Measurements from ENCODE around the gene ZC4H2.
"Not testable (repeated sequence)": the region's sequence is repeated elsewhere in the genome, so short reads cannot be mapped to it uniquely, and the experiment has no call there.

Gene ZC4H2, protein sequence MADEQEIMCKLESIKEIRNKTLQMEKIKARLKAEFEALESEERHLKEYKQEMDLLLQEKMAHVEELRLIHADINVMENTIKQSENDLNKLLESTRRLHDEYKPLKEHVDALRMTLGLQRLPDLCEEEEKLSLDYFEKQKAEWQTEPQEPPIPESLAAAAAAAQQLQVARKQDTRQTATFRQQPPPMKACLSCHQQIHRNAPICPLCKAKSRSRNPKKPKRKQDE

DNA sequence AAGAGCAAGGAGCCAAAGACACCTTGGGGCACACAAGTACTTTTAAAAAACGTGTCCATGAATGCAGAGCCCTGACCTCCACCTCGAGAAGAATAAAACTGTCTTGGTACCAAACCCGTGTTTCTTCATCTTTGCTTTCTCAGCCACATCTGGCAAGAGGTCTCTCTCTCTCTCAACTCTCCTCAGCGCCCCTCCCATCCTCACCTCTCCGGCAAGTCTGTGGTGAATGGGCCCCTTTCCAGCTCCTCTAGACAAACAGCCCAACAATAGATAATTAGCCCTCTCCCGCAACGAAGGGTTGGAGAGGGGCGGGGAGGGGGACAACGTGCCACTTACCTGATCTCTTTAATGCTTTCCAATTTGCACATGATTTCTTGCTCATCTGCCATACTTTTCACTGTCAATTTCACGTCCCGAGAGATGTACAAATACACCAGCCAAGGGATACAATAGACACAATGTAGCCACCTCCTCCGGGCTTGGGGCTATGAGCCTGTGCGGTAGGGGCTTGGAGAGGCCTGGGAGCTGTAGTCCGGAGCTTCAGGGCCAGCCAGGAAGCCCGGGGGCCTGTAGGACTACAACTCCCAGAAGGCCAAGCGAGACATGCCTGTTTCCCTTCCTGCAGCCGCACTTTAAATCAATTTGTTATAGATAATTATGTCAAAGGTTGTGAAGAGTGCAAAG is at the start of gene ZC4H2:
Gene ZC4H2 (minus strand): TSS at position 462 of the 684 bp plus-strand sequence. CDS start 73 bp downstream, at position 389.
- peak; percentile 90 for DNase-seq (ENCODE audit: low spot score in 2 of 2)
- H3K36me3 ChIP-seq (replicated peaks) = no peaks in the 10 kb centered on the region
- H3K27me3 ChIP-seq (ENCODE audit: low read depth) = no peaks in the 10 kb centered on the region
- no peaks in the 10 kb centered on the region for H3K9me3 ChIP-seq
- in situ Hi-C loops (cut with MboI; ENCODE audit: low sequenced_read_pairs) = no loop called here
- peak within 1 kb of the TSS; percentile 62 for H3K4me3 ChIP-seq
- H3K4me1 ChIP-seq = peaks cover 3% of the 10 kb centered on the region; the same call in 1 of the 2 replicates

DNA sequence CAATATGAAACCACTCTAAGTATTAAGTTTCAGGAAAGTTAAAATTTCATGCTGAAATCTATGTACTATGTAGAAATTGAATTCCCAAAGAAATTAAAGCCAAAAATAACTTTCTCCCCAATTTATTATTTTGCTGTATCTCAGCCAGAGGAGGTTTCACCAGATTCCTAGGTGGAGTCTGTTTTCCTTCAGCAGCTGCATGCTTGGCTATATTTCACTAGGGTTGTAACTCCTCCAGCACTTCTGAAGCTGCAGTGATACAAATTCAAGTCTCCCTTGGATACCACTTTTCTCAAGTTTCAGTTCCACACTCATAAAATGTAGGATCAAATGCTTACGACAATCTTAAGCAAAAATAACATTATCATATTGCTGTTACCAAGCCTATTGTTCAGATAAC is 41.2 kb upstream of the ZC4H2 start:
- in situ Hi-C loops (cut with MboI; ENCODE audit: low sequenced_read_pairs) = no loop called here
- no peak for DNase-seq (ENCODE audit: low spot score in 2 of 2)
- no peaks in the 10 kb centered on the region for H3K36me3 ChIP-seq (replicated peaks)
- no peaks in the 10 kb centered on the region for H3K4me1 ChIP-seq
- no peak overlapping the region for H3K4me3 ChIP-seq
- no peaks in the 10 kb centered on the region for H3K27me3 ChIP-seq (ENCODE audit: low read depth)
- no peaks in the 10 kb centered on the region for H3K9me3 ChIP-seq

DNA sequence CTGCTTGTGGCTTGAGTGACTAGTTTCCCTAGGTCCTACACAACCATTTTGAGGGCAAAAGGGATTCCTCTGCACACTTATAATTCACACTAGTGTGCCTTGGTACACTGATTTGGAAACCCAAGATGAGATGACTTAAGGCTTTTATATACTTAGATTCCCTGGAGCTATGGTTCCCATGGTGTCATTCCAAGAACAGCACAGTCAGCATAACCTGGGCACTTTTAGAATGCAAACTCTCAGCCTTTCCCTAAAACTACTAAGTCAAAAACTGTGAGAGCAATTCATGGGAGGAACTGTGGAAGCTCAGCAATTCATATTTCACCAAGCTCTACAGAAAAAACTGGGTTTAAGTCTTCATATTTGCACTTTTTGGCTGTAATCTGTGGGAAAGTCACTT is 38.0 kb upstream of the ZC4H2 start:
- H3K9me3 ChIP-seq = no peaks in the 10 kb centered on the region
- no peaks in the 10 kb centered on the region for H3K4me1 ChIP-seq
- H3K4me3 ChIP-seq = no peak overlapping the region
- in situ Hi-C loops (cut with MboI; ENCODE audit: low sequenced_read_pairs) = no loop called here
- no peaks in the 10 kb centered on the region for H3K36me3 ChIP-seq (replicated peaks)
- no peak for DNase-seq (ENCODE audit: low spot score in 2 of 2)
- H3K27me3 ChIP-seq (ENCODE audit: low read depth) = no peaks in the 10 kb centered on the region

DNA sequence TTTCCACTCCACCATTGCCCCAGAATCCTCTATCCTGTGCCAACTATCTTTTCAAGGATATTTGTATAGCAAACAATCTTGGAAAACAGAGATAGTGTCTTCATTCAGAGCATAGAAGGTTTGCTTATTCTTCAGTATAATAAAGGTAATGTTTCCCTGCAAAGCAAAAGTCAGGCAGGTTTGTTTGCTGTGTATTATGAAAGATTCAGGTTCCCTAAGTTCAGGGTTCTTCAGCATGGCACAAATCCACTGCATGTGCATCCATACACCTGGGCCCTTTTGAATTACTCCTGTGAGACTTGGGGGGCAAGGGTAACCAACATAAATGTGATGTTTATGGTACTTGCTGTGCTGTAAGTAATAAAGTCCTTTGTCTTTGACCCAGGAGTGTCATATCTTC is 33.2 kb upstream of the ZC4H2 start:
- in situ Hi-C loops (cut with MboI; ENCODE audit: low sequenced_read_pairs) = no loop called here
- H3K27me3 ChIP-seq (ENCODE audit: low read depth) = no peaks in the 10 kb centered on the region

DNA sequence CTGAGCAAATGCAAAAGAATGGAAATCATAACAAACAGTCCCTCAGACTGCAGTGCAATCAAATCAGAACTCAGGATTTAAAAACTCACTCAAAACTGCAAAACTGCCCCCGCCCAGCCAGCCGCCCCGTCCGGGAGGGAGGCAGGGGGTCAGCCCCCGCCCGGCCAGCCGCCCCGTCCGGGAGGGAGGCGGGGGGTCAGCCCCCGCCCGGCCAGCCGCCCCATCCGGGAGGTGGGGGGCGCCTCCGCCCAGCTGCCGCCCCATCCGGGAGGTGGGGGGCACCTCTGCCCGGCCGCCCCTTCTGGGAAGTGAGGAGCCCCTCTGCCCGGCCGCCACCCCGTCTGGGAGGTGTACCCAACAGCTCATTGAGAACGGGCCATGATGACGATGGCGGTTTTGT is 26.0 kb upstream of the ZC4H2 start:
- in situ Hi-C loops (cut with MboI; ENCODE audit: low sequenced_read_pairs); H3K4me3 ChIP-seq; H3K36me3 ChIP-seq (replicated peaks); H3K9me3 ChIP-seq; DNase-seq (ENCODE audit: low spot score in 2 of 2); H3K27me3 ChIP-seq (ENCODE audit: low read depth); H3K4me1 ChIP-seq: not testable (repeated sequence)

More for the DNA sequence above, 33.2 kb upstream of the ZC4H2 start:
- H3K4me1 ChIP-seq = no peaks in the 10 kb centered on the region
- no peaks in the 10 kb centered on the region for H3K9me3 ChIP-seq
- no peaks in the 10 kb centered on the region for H3K36me3 ChIP-seq (replicated peaks)
- H3K4me3 ChIP-seq = no peak overlapping the region
- no peak for DNase-seq (ENCODE audit: low spot score in 2 of 2)

DNA sequence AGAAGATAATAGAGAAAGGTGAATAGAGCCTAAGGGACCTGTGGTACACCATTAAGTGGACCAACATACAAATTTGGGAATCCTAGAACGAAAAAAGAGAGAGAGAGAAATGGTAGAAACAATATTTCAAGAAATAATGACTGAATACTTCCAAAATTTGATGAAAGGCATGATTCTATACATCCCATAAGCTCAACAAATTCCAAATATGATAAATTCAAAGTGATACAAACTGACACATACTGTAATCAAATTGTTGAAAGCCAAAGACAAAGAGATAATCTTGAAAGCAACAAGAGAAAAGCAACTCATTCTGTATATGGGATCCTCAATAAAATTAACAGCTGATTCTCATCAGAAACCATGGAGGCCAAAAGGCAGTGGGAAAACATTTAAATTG is 20.6 kb upstream of the ZC4H2 start:
- no peak for DNase-seq (ENCODE audit: low spot score in 2 of 2)
- Histone ChIP-seq H3K27me3 (ENCODE audit: low read depth) (no peaks in the 10 kb centered on the region), H3K4me1 (no peaks in the 10 kb centered on the region), H3K4me3 (no peak overlapping the region), H3K9me3 (no peaks in the 10 kb centered on the region), H3K36me3 (replicated peaks) (no peaks in the 10 kb centered on the region)
- in situ Hi-C loops (cut with MboI; ENCODE audit: low sequenced_read_pairs) = no loop called here

DNA sequence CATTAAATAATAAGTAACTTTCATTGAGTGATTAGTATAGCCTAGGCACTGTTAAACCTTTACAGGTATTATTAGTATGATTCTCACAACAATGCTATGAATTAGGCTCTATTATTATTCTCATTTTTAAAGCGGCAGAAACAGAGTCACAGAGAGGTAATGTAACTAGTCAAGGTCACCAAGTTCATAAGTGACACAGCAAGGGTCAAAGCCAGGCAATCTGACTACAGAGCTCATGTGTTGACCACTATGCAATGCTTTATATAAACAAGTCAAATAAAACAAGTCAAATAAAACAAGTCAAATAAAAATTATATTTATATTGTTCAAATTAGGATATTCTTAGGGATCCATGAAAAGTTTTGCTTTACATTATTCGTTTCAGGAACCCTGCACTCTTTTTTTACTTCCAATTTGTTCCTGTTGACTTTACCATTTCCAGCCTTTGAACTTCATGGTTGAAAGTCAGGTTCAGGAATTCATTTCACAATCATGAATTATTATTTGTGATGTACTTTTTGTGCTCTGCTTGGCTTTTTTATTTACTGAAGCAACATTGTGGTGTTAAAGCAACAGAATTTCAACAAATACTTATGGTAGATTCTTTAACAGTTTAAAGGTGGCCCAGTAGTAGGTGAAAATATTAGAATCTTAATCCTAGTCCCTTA is 18.0 kb upstream of the ZC4H2 start:
- DNase-seq (ENCODE audit: low spot score in 2 of 2) = no peak
- H3K9me3 ChIP-seq = no peaks in the 10 kb centered on the region
- H3K4me3 ChIP-seq = no peak overlapping the region
- in situ Hi-C loops (cut with MboI; ENCODE audit: low sequenced_read_pairs) = no loop called here
- H3K27me3 ChIP-seq (ENCODE audit: low read depth) = no peaks in the 10 kb centered on the region
- H3K36me3 ChIP-seq (replicated peaks) = no peaks in the 10 kb centered on the region
- H3K4me1 ChIP-seq = no peaks in the 10 kb centered on the region

DNA sequence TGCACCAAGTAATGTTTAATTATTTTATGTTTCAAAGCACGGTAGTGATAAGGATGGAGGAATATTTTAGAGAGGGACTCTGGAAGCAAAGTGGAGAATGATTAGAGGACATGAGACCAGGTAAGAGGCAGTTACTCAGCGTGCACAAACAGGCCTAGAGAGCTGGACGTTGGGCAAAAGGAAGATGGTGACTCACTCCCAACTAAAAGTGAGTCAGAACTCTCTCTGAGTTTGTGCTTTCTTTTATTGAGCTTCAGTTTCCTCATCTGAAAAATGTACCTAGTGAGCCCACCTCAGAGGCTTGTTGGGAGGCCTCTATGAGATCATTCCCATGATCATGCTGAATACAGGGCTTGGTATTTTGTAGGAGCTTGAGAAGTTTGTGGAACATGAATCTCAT is 1.6 kb upstream of the ZC4H2 start:
- no peak overlapping the region for H3K4me3 ChIP-seq
- peaks cover 3% of the 10 kb centered on the region; the same call in 1 of the 2 replicates for H3K4me1 ChIP-seq
- no peaks in the 10 kb centered on the region for H3K9me3 ChIP-seq
- H3K36me3 ChIP-seq (replicated peaks) = no peaks in the 10 kb centered on the region
- no peaks in the 10 kb centered on the region for H3K27me3 ChIP-seq (ENCODE audit: low read depth)
- DNase-seq (ENCODE audit: low spot score in 2 of 2) = no peak
- in situ Hi-C loops (cut with MboI; ENCODE audit: low sequenced_read_pairs) = no loop called here

DNA sequence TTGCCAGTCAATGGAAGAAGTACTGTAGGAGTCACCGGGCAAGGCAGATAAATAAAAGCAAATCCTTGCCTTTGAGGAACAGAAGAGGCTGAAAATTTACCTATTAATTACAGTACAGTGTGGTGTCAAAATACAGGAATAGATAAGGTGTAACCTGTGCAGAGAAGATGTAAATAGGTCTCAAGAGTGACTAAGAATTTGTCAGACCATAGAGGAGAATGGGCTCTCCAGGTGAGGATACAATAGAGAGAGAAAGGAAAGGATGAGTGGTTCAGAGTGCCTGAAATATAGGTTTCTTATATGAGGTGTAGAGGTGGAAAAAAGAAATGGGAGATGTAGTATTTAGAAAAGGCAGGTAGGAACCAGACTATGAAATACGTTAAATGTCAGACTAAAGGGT is 801 bp upstream of the ZC4H2 start:
- no peaks in the 10 kb centered on the region for H3K36me3 ChIP-seq (replicated peaks)
- in situ Hi-C loops (cut with MboI; ENCODE audit: low sequenced_read_pairs) = no loop called here
- no peaks in the 10 kb centered on the region for H3K9me3 ChIP-seq
- H3K27me3 ChIP-seq (ENCODE audit: low read depth) = no peaks in the 10 kb centered on the region
- DNase-seq (ENCODE audit: low spot score in 2 of 2) = no peak
- peak overlapping the region; percentile 62; the same call in 1 of the 2 replicates for H3K4me3 ChIP-seq
- peaks cover 3% of the 10 kb centered on the region; the same call in 1 of the 2 replicates for H3K4me1 ChIP-seq

DNA sequence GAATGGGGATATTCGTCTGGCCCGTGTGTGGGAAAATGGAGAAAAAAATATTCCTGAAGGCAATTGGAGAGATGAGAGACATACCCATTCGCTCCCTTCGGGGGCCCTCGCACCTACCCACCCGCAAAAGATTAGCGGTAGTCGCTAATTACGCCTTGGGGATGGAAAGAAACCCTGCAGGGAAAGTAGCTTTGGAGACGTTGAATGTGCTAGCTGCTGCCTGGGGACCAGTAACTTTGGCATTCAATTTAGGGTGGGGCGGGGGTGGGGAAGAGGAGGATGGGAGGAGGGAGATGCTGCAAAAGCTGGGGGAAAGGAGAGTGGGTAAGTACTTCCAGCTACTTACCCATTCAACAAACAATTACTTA is 407 bp upstream of the ZC4H2 start:
- H3K36me3 ChIP-seq (replicated peaks) = no peaks in the 10 kb centered on the region
- no peak for DNase-seq (ENCODE audit: low spot score in 2 of 2)
- no peaks in the 10 kb centered on the region for H3K27me3 ChIP-seq (ENCODE audit: low read depth)
- in situ Hi-C loops (cut with MboI; ENCODE audit: low sequenced_read_pairs) = no loop called here
- H3K9me3 ChIP-seq = no peaks in the 10 kb centered on the region
- peaks cover 3% of the 10 kb centered on the region; the same call in 1 of the 2 replicates for H3K4me1 ChIP-seq
- H3K4me3 ChIP-seq = peak overlapping the region; percentile 62

DNA sequence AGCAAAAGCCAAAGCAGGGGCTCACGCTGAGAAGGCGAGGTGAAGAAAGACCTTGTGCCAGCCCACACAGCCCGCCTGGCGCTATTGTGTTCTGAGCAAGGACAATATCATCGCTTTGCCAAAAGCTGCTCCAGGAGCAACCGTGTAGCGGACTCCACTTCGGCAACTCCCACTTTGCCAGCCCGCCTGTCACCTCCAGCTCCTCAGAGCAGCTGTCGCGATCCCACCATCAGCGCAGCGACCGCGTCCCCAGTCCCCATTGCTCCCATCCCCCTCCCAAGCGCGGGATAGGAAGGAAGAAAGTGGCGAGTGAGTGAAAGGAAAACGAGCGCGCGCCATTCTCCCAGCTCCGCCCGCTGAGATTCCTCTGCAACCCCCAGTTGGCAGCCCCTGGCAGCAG is 759 bp downstream of the ZC4H2 start:
- DNase-seq (ENCODE audit: low spot score in 2 of 2) = peak; percentile 15 to 70
- H3K4me3 ChIP-seq = peak overlapping the region; percentile 62
- in situ Hi-C loops (cut with MboI; ENCODE audit: low sequenced_read_pairs) = no loop called here

DNA sequence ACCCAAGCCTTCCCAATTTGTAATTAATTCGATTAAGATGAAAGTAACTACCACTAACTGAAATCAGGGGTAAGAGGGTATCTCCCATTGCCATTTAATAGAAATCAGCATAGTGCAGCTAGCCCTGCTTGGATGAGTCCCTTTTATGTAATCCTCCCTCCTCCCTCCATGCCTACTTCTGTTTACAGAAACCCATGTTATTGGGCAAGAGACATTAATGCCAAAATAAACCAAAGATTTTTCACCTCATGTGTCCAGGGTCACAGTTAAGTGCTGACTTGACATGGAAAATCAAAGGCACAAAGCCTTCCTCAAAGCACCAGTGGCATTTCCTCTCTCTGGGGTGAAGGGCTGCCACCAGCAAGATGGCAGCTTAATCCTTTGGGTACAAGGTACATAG is 50.8 kb downstream of the ZC4H2 start:
- DNase-seq (ENCODE audit: low spot score in 2 of 2) = no peak
- Histone ChIP-seq H3K9me3 (no peaks in the 10 kb centered on the region; the same call in 1 of the 2 replicates), H3K4me1 (no peaks in the 10 kb centered on the region), H3K4me3 (no peak overlapping the region), H3K36me3 (replicated peaks) (no peaks in the 10 kb centered on the region), H3K27me3 (ENCODE audit: low read depth) (no peaks in the 10 kb centered on the region)
- in situ Hi-C loops (cut with MboI; ENCODE audit: low sequenced_read_pairs) = no loop called here

More for the DNA sequence above, 759 bp downstream of the ZC4H2 start:
- no peaks in the 10 kb centered on the region for H3K36me3 ChIP-seq (replicated peaks)
- no peaks in the 10 kb centered on the region for H3K27me3 ChIP-seq (ENCODE audit: low read depth)
- H3K9me3 ChIP-seq = no peaks in the 10 kb centered on the region
- H3K4me1 ChIP-seq = peaks cover 3% of the 10 kb centered on the region; the same call in 1 of the 2 replicates

DNA sequence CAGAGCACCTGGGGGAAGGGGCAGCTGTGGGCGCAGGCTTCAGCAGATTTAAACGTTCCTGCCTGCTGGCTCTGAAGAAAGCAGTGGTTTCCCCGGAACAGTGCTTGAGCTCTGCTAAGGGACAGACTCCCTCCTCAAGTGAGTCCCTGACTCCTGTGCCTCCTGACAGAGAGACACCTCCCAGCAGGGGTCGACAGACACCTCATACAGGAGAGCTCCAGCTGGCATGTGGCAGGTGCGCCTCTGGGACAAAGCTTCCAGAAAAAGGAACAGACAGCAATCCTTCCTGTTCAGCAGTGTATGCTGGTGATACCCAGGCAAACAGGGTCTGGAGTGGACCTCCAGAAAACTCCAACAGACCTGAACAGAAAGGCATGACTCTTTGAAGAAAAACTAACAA is 68.1 kb downstream of the ZC4H2 start:
- H3K4me3 ChIP-seq = no peak overlapping the region
- no peaks in the 10 kb centered on the region for H3K36me3 ChIP-seq (replicated peaks)
- no peak for DNase-seq (ENCODE audit: low spot score in 2 of 2)
- no peaks in the 10 kb centered on the region for H3K9me3 ChIP-seq
- no peaks in the 10 kb centered on the region for H3K27me3 ChIP-seq (ENCODE audit: low read depth)
- H3K4me1 ChIP-seq = no peaks in the 10 kb centered on the region
- in situ Hi-C loops (cut with MboI; ENCODE audit: low sequenced_read_pairs) = no loop called here

DNA sequence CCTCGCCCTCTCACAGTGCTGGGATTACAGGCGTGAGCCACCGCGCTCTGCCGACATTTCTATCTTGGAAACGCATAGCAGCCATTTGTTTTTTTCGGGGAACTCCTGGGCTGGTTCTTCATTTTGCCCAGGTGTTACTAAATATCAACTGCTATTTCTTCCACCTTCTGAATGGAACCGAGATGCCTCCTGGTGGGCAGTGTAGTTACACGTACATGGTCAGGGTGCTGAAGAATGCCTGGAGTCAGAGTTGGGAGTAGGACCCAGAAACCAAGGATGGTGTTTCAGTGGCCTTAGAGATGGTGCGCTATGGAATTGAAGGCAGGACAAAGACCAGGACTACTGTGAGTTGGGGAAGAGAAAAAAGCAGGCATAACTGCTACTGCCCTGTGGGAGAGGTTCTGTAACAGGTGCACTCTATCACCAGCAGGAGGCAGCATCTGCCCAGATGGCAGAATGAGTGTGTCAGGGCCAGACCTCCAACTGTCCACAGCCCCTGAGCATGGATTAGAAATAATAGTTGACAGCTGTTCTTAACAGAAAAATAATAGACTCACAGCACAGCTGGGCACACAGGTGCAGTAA is 81.7 kb downstream of the ZC4H2 start:
- Histone ChIP-seq H3K9me3 (no peaks in the 10 kb centered on the region), H3K4me1 (no peaks in the 10 kb centered on the region), H3K4me3 (no peak overlapping the region), H3K36me3 (replicated peaks) (no peaks in the 10 kb centered on the region), H3K27me3 (ENCODE audit: low read depth) (no peaks in the 10 kb centered on the region)
- peak; percentile 29 to 65 for DNase-seq (ENCODE audit: low spot score in 2 of 2)
- in situ Hi-C loops (cut with MboI; ENCODE audit: low sequenced_read_pairs) = no loop called here

All from HAP-1 (cell line).